ENCODE data around the gene PIGL. TPM values are rescaled to one million over a fixed set of nuclear protein-coding genes. Genes with fewer than 3 reads are reported as not detected.

The PIGL gene
- total and polyA plus RNA-seq, 2 donors = 16.7 to 31.1 TPM

- H3K36me3 ChIP-seq (ENCODE audit: control insufficient read depth in 2 of 2, insufficient read depth in 2 of 2, low read length in 1 of 2) = no peaks in the 10 kb centered on the region
- 98% methylated on average over 3 of the region's 3 CpGs for WGBS
- no peak overlapping the region for H3K4me3 ChIP-seq (ENCODE audit: low read length in 2 of 2)
These were observed 22.9 kb downstream of the PIGL start for GRCh38 chr17:16239931-16240330.

GRCh38 chr17:16241906-16242399 is 24.9 kb downstream of the PIGL start:
- no peaks in the 10 kb centered on the region for H3K36me3 ChIP-seq (ENCODE audit: control insufficient read depth in 2 of 2, insufficient read depth in 2 of 2, low read length in 1 of 2)
- H3K9me3 ChIP-seq (ENCODE audit: control insufficient read depth in 2 of 2, insufficient read depth in 1 of 2, low read length in 1 of 2) = no peaks in the 10 kb centered on the region
- H3K27me3 ChIP-seq (ENCODE audit: control insufficient read depth in 2 of 2, insufficient read depth in 1 of 2, low read length in 1 of 2) = no peaks in the 10 kb centered on the region
- no peak for DNase-seq (ENCODE audit: low read depth in 6 of 9, low spot score in 9 of 9)
- H3K27ac ChIP-seq (ENCODE audit: low read depth in 1 of 2, low read length in 1 of 2) = no peak overlapping the region
- H3K4me3 ChIP-seq (ENCODE audit: low read length in 2 of 2) = no peak overlapping the region
- H3K4me1 ChIP-seq (ENCODE audit: control insufficient read depth in 2 of 2, insufficient read depth in 2 of 2, low read length in 2 of 2) = no peaks in the 10 kb centered on the region

More at GRCh38 chr17:16239931-16240330, 22.9 kb downstream of the PIGL start:
- Histone ChIP-seq H3K9me3 (ENCODE audit: control insufficient read depth in 2 of 2, insufficient read depth in 1 of 2, low read length in 1 of 2) (no peaks in the 10 kb centered on the region), H3K27me3 (ENCODE audit: control insufficient read depth in 2 of 2, insufficient read depth in 1 of 2, low read length in 1 of 2) (no peaks in the 10 kb centered on the region), H3K27ac (ENCODE audit: low read depth in 1 of 2, low read length in 1 of 2) (no peak overlapping the region), H3K4me1 (ENCODE audit: control insufficient read depth in 2 of 2, insufficient read depth in 2 of 2, low read length in 2 of 2) (no peaks in the 10 kb centered on the region)
- DNase-seq (ENCODE audit: low read depth in 6 of 9, low spot score in 9 of 9) = no peak

GRCh38 chr17:16243385-16243784 is 26.4 kb downstream of the PIGL start:
- Histone ChIP-seq H3K4me3 (ENCODE audit: low read length in 2 of 2) (no peak overlapping the region), H3K27me3 (ENCODE audit: control insufficient read depth in 2 of 2, insufficient read depth in 1 of 2, low read length in 1 of 2) (no peaks in the 10 kb centered on the region), H3K27ac (ENCODE audit: low read depth in 1 of 2, low read length in 1 of 2) (no peak overlapping the region), H3K9me3 (ENCODE audit: control insufficient read depth in 2 of 2, insufficient read depth in 1 of 2, low read length in 1 of 2) (no peaks in the 10 kb centered on the region), H3K36me3 (ENCODE audit: control insufficient read depth in 2 of 2, insufficient read depth in 2 of 2, low read length in 1 of 2) (no peaks in the 10 kb centered on the region), H3K4me1 (ENCODE audit: control insufficient read depth in 2 of 2, insufficient read depth in 2 of 2, low read length in 2 of 2) (no peaks in the 10 kb centered on the region)
- no peak for DNase-seq (ENCODE audit: low read depth in 6 of 9, low spot score in 9 of 9)
- 98% methylated on average over 5 of the region's 5 CpGs for WGBS

GRCh38 chr17:16243801-16244567 is 27.0 kb downstream of the PIGL start:
- DNase-seq (ENCODE audit: low read depth in 6 of 9, low spot score in 9 of 9) = no peak
- no peak overlapping the region for H3K27ac ChIP-seq (ENCODE audit: low read depth in 1 of 2, low read length in 1 of 2)
- no peaks in the 10 kb centered on the region for H3K9me3 ChIP-seq (ENCODE audit: control insufficient read depth in 2 of 2, insufficient read depth in 1 of 2, low read length in 1 of 2)
- no peaks in the 10 kb centered on the region for H3K4me1 ChIP-seq (ENCODE audit: control insufficient read depth in 2 of 2, insufficient read depth in 2 of 2, low read length in 2 of 2)
- H3K4me3 ChIP-seq (ENCODE audit: low read length in 2 of 2) = no peak overlapping the region
- no peaks in the 10 kb centered on the region for H3K36me3 ChIP-seq (ENCODE audit: control insufficient read depth in 2 of 2, insufficient read depth in 2 of 2, low read length in 1 of 2)
- WGBS = 98% methylated on average over 9 of the region's 9 CpGs
- H3K27me3 ChIP-seq (ENCODE audit: control insufficient read depth in 2 of 2, insufficient read depth in 1 of 2, low read length in 1 of 2) = no peaks in the 10 kb centered on the region

GRCh38 chr17:16247586-16247984 is 30.6 kb downstream of the PIGL start:
- no peaks in the 10 kb centered on the region for H3K4me1 ChIP-seq (ENCODE audit: control insufficient read depth in 2 of 2, insufficient read depth in 2 of 2, low read length in 2 of 2)
- no peak overlapping the region for H3K4me3 ChIP-seq (ENCODE audit: low read length in 2 of 2)
- DNase-seq (ENCODE audit: low read depth in 6 of 9, low spot score in 9 of 9) = no peak
- H3K9me3 ChIP-seq (ENCODE audit: control insufficient read depth in 2 of 2, insufficient read depth in 1 of 2, low read length in 1 of 2) = no peaks in the 10 kb centered on the region
- H3K27ac ChIP-seq (ENCODE audit: low read depth in 1 of 2, low read length in 1 of 2) = no peak overlapping the region
- H3K27me3 ChIP-seq (ENCODE audit: control insufficient read depth in 2 of 2, insufficient read depth in 1 of 2, low read length in 1 of 2) = no peaks in the 10 kb centered on the region
- H3K36me3 ChIP-seq (ENCODE audit: control insufficient read depth in 2 of 2, insufficient read depth in 2 of 2, low read length in 1 of 2) = no peaks in the 10 kb centered on the region
- WGBS = 97% methylated on average over 7 of the region's 7 CpGs

- WGBS = 100% methylated on average over 1 of the region's 1 CpG
- Histone ChIP-seq H3K9me3 (ENCODE audit: control insufficient read depth in 2 of 2, insufficient read depth in 1 of 2, low read length in 1 of 2) (no peaks in the 10 kb centered on the region), H3K4me1 (ENCODE audit: control insufficient read depth in 2 of 2, insufficient read depth in 2 of 2, low read length in 2 of 2) (no peaks in the 10 kb centered on the region), H3K27ac (ENCODE audit: low read depth in 1 of 2, low read length in 1 of 2) (no peak overlapping the region), H3K4me3 (ENCODE audit: low read length in 2 of 2) (no peak overlapping the region), H3K27me3 (ENCODE audit: control insufficient read depth in 2 of 2, insufficient read depth in 1 of 2, low read length in 1 of 2) (no peaks in the 10 kb centered on the region), H3K36me3 (ENCODE audit: control insufficient read depth in 2 of 2, insufficient read depth in 2 of 2, low read length in 1 of 2) (no peaks in the 10 kb centered on the region)
- DNase-seq (ENCODE audit: low read depth in 6 of 9, low spot score in 9 of 9) = no peak
These were observed 33.6 kb downstream of the PIGL start for GRCh38 chr17:16250635-16251034.

- WGBS = 97% methylated on average over 6 of the region's 6 CpGs
- H3K27ac ChIP-seq (ENCODE audit: low read depth in 1 of 2, low read length in 1 of 2) = no peak overlapping the region
- H3K27me3 ChIP-seq (ENCODE audit: control insufficient read depth in 2 of 2, insufficient read depth in 1 of 2, low read length in 1 of 2) = no peaks in the 10 kb centered on the region
- no peaks in the 10 kb centered on the region for H3K9me3 ChIP-seq (ENCODE audit: control insufficient read depth in 2 of 2, insufficient read depth in 1 of 2, low read length in 1 of 2)
- no peaks in the 10 kb centered on the region for H3K36me3 ChIP-seq (ENCODE audit: control insufficient read depth in 2 of 2, insufficient read depth in 2 of 2, low read length in 1 of 2)
- DNase-seq (ENCODE audit: low read depth in 6 of 9, low spot score in 9 of 9) = no peak
- no peaks in the 10 kb centered on the region for H3K4me1 ChIP-seq (ENCODE audit: control insufficient read depth in 2 of 2, insufficient read depth in 2 of 2, low read length in 2 of 2)
- no peak overlapping the region for H3K4me3 ChIP-seq (ENCODE audit: low read length in 2 of 2)
These were observed 34.0 kb downstream of the PIGL start for GRCh38 chr17:16251043-16251442.

- H3K27me3 ChIP-seq (ENCODE audit: control insufficient read depth in 2 of 2, insufficient read depth in 1 of 2, low read length in 1 of 2) = no peaks in the 10 kb centered on the region
- no peak for DNase-seq (ENCODE audit: low read depth in 6 of 9, low spot score in 9 of 9)
- no peak overlapping the region for H3K27ac ChIP-seq (ENCODE audit: low read depth in 1 of 2, low read length in 1 of 2)
- no peaks in the 10 kb centered on the region for H3K9me3 ChIP-seq (ENCODE audit: control insufficient read depth in 2 of 2, insufficient read depth in 1 of 2, low read length in 1 of 2)
- H3K36me3 ChIP-seq (ENCODE audit: control insufficient read depth in 2 of 2, insufficient read depth in 2 of 2, low read length in 1 of 2) = no peaks in the 10 kb centered on the region
- H3K4me3 ChIP-seq (ENCODE audit: low read length in 2 of 2) = no peak overlapping the region
- 99% methylated on average over 1 of the region's 1 CpG for WGBS
- H3K4me1 ChIP-seq (ENCODE audit: control insufficient read depth in 2 of 2, insufficient read depth in 2 of 2, low read length in 2 of 2) = no peaks in the 10 kb centered on the region
These were observed 34.5 kb downstream of the PIGL start for GRCh38 chr17:16251556-16251955.

GRCh38 chr17:16254773-16255400 is 37.9 kb downstream of the PIGL start:
- Histone ChIP-seq H3K9me3 (ENCODE audit: control insufficient read depth in 2 of 2, insufficient read depth in 1 of 2, low read length in 1 of 2) (peaks cover 0 to 5% of the 10 kb centered on the region in 2 donors), H3K36me3 (ENCODE audit: control insufficient read depth in 2 of 2, insufficient read depth in 2 of 2, low read length in 1 of 2) (peaks cover 0 to 3% of the 10 kb centered on the region in 2 donors), H3K4me3 (ENCODE audit: low read length in 2 of 2) (no peak overlapping the region), H3K4me1 (ENCODE audit: control insufficient read depth in 2 of 2, insufficient read depth in 2 of 2, low read length in 2 of 2) (no peaks in the 10 kb centered on the region), H3K27ac (ENCODE audit: low read depth in 1 of 2, low read length in 1 of 2) (no peak overlapping the region), H3K27me3 (ENCODE audit: control insufficient read depth in 2 of 2, insufficient read depth in 1 of 2, low read length in 1 of 2) (no peaks in the 10 kb centered on the region)
- no peak for DNase-seq (ENCODE audit: low read depth in 6 of 9, low spot score in 9 of 9)
- 96% methylated on average over 9 of the region's 9 CpGs for WGBS
